Fibroblast of lung (primary cell): ENCODE data around the gene C5orf15. TPM values are rescaled to one million over a fixed set of nuclear protein-coding genes. Genes with fewer than 3 reads are reported as not detected.
"Not testable (repeated sequence)": the region's sequence is repeated elsewhere in the genome, so short reads cannot be mapped to it uniquely, and the experiment has no call there.

Experiments
- DNase-seq, 2 donors: peaks; one replicate each; pipeline versions ENCODE4 v3.0.0 to v3.0.0-alpha.2; 2010; ENCODE audit warnings: low read depth in 2 of 2
- H2AFZ ChIP-seq: 2 replicates; pipeline ENCODE4 v1.5.1; 2012; ENCODE audit warnings: low read length, control low read depth, inconsistent platforms
- H3K27ac ChIP-seq: 2 replicates; pipeline ENCODE4 v1.5.1; 2011; ENCODE audit warnings: low read length, control low read depth; ENCODE audit not compliant: insufficient read depth
- H3K27me3 ChIP-seq: 2 replicates; pipeline ENCODE4 v1.5.1; 2011; ENCODE audit warnings: mild to moderate bottlenecking, low read length; ENCODE audit not compliant: control insufficient read depth, insufficient read depth
- H3K36me3 ChIP-seq: 2 replicates; pipeline ENCODE4 v1.5.1; 2011; ENCODE audit warnings: low read length; ENCODE audit not compliant: control insufficient read depth, insufficient read depth
- H3K4me1 ChIP-seq: 2 replicates; pipeline ENCODE4 v1.5.1; 2011; ENCODE audit warnings: low read length; ENCODE audit not compliant: control insufficient read depth, insufficient read depth; ENCODE audit errors: extremely low read depth
- H3K4me2 ChIP-seq: 2 replicates; pipeline ENCODE4 v1.5.1; 2011; ENCODE audit warnings: low read length, control low read depth; ENCODE audit not compliant: insufficient read depth; ENCODE audit errors: extremely low read depth
- H3K4me3 ChIP-seq, 4 experiments: fragments of 200-600 bp in 1 of 4; sonication (generic) in 1 of 4; replicated peaks in 1 of 4; 2 replicates each; pipeline ENCODE4 v1.5.1; 2011 to 2016; ENCODE audit warnings: low read length in 4 of 4, low read depth in 3 of 4, mild to moderate bottlenecking in 3 of 4, control low read depth in 2 of 4, inconsistent platforms in 1 of 4, mixed read lengths in 1 of 4; ENCODE audit not compliant: insufficient read depth in 1 of 4; ENCODE audit errors: control extremely low read depth in 1 of 4
- H3K79me2 ChIP-seq: 2 replicates; pipeline ENCODE4 v1.5.1; 2012; ENCODE audit warnings: mild to moderate bottlenecking, low read length, inconsistent platforms; ENCODE audit not compliant: control insufficient read depth, insufficient read depth
- H3K9ac ChIP-seq: 2 replicates; pipeline ENCODE4 v1.5.1; 2011; ENCODE audit warnings: mild to moderate bottlenecking, low read length, control low read depth; ENCODE audit not compliant: insufficient read depth
- H3K9me3 ChIP-seq: 2 replicates; pipeline ENCODE4 v1.5.1; 2012; ENCODE audit warnings: low read depth, low read length; ENCODE audit not compliant: control insufficient read depth, insufficient read depth
- H4K20me1 ChIP-seq: 2 replicates; pipeline ENCODE4 v1.5.1; 2011; ENCODE audit warnings: low read length; ENCODE audit not compliant: control insufficient read depth, insufficient read depth; ENCODE audit errors: extremely low read depth
- EZH2 ChIP-seq: IDR thresholded peaks from 2 replicates; pipeline ENCODE4 v1.5.1; 2012; ENCODE audit warnings: low read length, control low read depth, mild to moderate bottlenecking; ENCODE audit errors: missing control alignments
- polyA plus RNA-seq, 2 donors: library from polyadenylated mRNA; depleted of rRNA in 1 of 2; stranded (reverse) in 1 of 2; unstranded in 1 of 2; fragments of >200 nt; gene quantifications; 2 replicates each; pipeline ENCODE4 v1.2.1, GENCODE V29; 2011 to 2012; ENCODE audit warnings: missing spikeins in 1 of 2
- total RNA-seq: library from RNA; depleted of rRNA; stranded (reverse); fragments of >200 nt; gene quantifications from 2 replicates; pipeline ENCODE4 v1.2.1, GENCODE V29; 2014
- TF ChIP-seq, protein P1 (sequence below), 2 donors: IDR thresholded peaks in 1 of 2; conservative IDR thresholded peaks in 1 of 2; 1 replicate in 1 of 2; 2 replicates in 1 of 2; pipeline ENCODE4 v1.5.1; 2011 to 2012; ENCODE audit warnings: low read length in 2 of 2, control low read depth in 1 of 2, inconsistent platforms in 1 of 2, low read depth in 1 of 2, mild to moderate bottlenecking in 1 of 2

The C5orf15 gene
- total and polyA plus RNA-seq, 2 donors (not counting 1 experiment from before 2014, with no cell fraction given), result 43.1 to 111 TPM

DNA sequence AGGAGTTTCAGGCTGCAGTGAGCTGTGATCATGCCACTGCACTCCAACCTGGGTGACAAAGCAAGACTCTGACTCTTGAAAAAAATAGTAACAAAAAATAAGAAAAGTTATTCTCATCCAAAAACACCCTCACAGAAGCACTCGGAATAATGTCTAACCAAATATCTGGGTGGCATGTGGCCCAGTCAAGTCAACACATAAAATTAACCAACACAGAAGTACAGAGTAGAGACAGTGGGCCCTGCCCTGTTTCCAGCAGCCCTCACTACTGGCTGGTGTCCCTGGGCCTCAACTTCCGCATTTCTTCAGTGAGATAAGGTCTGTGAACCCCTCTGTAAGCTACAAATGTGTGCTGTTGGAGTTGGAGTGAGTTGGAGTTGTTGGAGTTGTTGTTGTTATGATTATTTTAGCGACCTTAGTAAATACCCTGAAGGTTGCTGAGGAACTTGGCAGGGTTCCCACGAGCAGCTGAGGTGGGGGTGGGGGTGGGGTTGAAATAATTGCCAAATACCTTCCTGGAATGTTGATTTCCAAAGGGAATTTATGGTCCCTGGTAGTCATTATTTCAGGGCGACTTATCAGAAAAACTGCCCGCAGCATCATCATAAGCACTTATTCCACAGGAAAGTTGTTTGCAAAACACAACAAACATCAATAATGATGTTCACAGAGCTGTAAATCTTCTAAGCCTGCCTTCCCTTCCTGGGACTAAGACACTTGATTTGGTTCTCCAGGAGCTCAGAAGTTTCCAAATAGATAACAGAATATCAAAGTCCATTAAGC, 30.2 kb downstream of the C5orf15 start:
- no peaks in the 10 kb centered on the region for H3K9me3 ChIP-seq
- no peak overlapping the region for H3K9ac ChIP-seq
- no peaks in the 10 kb centered on the region for H3K4me1 ChIP-seq
- H4K20me1 ChIP-seq, result no peaks in the 10 kb centered on the region
- H3K36me3 ChIP-seq, result no peaks in the 10 kb centered on the region
- TF ChIP-seq, protein P1, sequence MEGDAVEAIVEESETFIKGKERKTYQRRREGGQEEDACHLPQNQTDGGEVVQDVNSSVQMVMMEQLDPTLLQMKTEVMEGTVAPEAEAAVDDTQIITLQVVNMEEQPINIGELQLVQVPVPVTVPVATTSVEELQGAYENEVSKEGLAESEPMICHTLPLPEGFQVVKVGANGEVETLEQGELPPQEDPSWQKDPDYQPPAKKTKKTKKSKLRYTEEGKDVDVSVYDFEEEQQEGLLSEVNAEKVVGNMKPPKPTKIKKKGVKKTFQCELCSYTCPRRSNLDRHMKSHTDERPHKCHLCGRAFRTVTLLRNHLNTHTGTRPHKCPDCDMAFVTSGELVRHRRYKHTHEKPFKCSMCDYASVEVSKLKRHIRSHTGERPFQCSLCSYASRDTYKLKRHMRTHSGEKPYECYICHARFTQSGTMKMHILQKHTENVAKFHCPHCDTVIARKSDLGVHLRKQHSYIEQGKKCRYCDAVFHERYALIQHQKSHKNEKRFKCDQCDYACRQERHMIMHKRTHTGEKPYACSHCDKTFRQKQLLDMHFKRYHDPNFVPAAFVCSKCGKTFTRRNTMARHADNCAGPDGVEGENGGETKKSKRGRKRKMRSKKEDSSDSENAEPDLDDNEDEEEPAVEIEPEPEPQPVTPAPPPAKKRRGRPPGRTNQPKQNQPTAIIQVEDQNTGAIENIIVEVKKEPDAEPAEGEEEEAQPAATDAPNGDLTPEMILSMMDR (conservative IDR thresholded peaks at IDR 0.05 in 1 of 2, IDR thresholded peaks at IDR 0.05 in 1 of 2; ENCODE audit: low read depth in 1 of 2, low read length in 2 of 2), result no peak
- TF ChIP-seq EZH2, result no peak
- no peak overlapping the region for H3K27ac ChIP-seq
- H3K4me2 ChIP-seq, result no peak overlapping the region
- DNase-seq, result no peak
- no peak overlapping the region for H3K4me3 ChIP-seq
- no peaks in the 10 kb centered on the region for H3K79me2 ChIP-seq
- peaks cover 11% of the 10 kb centered on the region for H3K27me3 ChIP-seq
- no peak overlapping the region for H2AFZ ChIP-seq

- not testable (repeated sequence) for H3K27ac ChIP-seq, H3K79me2 ChIP-seq, H3K9ac ChIP-seq, H3K36me3 ChIP-seq, H2AFZ ChIP-seq, H3K4me2 ChIP-seq, H3K9me3 ChIP-seq, H3K4me3 ChIP-seq, H3K4me1 ChIP-seq, H4K20me1 ChIP-seq, DNase-seq
- H3K27me3 ChIP-seq, result peaks cover 11% of the 10 kb centered on the region
Observed at GRCh38 chr5:133937628-133938027, 30.8 kb downstream of the C5orf15 start.

DNA sequence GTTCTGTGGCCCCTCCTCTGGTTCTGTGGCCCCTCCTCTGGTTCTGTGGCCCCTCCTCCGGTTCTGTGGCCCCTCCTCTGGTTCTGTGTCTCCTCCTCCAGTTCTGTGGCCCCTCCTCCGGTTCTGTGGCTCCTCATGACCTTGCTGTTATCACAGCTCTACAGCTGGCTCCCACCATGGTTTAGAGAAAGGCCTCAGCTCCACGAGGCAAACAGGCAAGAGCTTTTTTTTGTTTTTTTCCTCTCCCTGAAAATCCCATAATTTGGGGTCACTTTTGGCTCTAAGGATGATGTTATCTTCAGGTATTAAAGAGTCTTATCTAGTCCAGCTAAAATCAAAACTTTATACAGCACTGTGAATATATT, 31.8 kb downstream of the C5orf15 start:
- H3K79me2 ChIP-seq, result no peaks in the 10 kb centered on the region
- H3K27ac ChIP-seq, result no peak overlapping the region
- no peak for TF ChIP-seq EZH2
- TF ChIP-seq, protein P1 (conservative IDR thresholded peaks at IDR 0.05 in 1 of 2, IDR thresholded peaks at IDR 0.05 in 1 of 2; ENCODE audit: low read depth in 1 of 2, low read length in 2 of 2), result no peak
- H3K9ac ChIP-seq, result no peak overlapping the region
- no peaks in the 10 kb centered on the region for H3K9me3 ChIP-seq
- no peak for DNase-seq
- no peaks in the 10 kb centered on the region for H3K36me3 ChIP-seq
- H4K20me1 ChIP-seq, result no peaks in the 10 kb centered on the region
- no peaks in the 10 kb centered on the region for H3K4me1 ChIP-seq
- H3K4me2 ChIP-seq, result no peak overlapping the region
- no peak overlapping the region for H3K4me3 ChIP-seq
- H3K27me3 ChIP-seq, result peaks cover 7% of the 10 kb centered on the region
- no peak overlapping the region for H2AFZ ChIP-seq

DNA sequence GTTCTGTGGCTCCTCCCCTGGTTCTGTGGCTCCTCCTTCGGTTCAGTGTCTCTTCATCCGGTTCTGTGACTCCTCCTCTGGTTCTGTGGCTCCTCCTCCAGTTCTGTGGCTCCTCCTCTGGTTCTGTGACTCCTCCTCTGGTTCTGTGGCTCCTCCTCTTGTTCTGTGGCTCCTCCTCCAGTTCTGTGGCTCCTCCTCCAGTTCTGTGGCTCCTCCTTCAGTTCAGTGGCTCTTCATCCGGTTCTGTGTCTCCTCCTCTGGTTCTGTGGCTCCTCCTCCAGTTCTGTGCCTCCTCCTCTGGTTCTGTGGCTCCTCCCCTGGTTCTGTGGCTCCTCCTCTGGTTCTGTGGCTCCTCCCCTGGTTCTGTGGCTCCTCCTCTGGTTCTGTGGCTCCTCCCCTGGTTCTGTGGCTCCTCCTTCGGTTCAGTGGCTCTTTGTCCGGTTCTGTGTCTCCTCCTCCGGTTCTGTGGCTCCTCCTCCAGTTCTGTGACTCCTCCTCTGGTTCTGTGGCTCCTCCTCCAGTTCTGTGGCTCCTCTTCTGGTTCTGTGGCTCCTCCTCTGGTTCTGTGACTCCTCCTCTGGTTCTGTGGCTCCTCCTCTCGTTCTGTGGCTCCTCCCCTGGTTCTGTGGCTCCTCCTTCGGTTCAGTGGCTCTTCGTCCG, 32.3 kb downstream of the C5orf15 start:
- H3K79me2 ChIP-seq, H3K4me1 ChIP-seq, H3K9me3 ChIP-seq, H3K9ac ChIP-seq, H3K4me2 ChIP-seq, H2AFZ ChIP-seq, H3K27ac ChIP-seq, H3K4me3 ChIP-seq, DNase-seq, H4K20me1 ChIP-seq, H3K27me3 ChIP-seq, H3K36me3 ChIP-seq: not testable (repeated sequence)
